Ureter (tissue), 1 donor: ENCODE results near the gene ZSCAN16. TPM values are rescaled to one million over a fixed set of nuclear protein-coding genes. Genes with fewer than 3 reads are reported as not detected.
"Not testable (repeated sequence)": the region's sequence is repeated elsewhere in the genome, so short reads cannot be mapped to it uniquely, and the experiment has no call there.

ENCODE experiments used
- DNase-seq: peaks from one replicate; pipeline ENCODE4 v3.0.0-alpha.2; 2020; ENCODE audit warnings: low spot score
- total RNA-seq: library from RNA; stranded (reverse); gene quantifications from one replicate; pipeline ENCODE4 v1.2.4, GENCODE V29; 2023
- donor health status: DM: yes; HTN: yes; CAD: no.

ZSCAN16 gene
- 9.9 TPM for total RNA-seq

- peak; percentile 80 for DNase-seq
Measured at GRCh38 chr6:28124350-28124970, at the start of gene ZSCAN16. TSS of gene ZSCAN16 (plus strand) at chr6:28124609. CDS start at chr6:28125444, 835 bp downstream.

GRCh38 chr6:28078050-28078449 lies 46.4 kb upstream of the ZSCAN16 start:
- no peak for DNase-seq

- DNase-seq = no peak
Measured at GRCh38 chr6:28078836-28079235, 45.6 kb upstream of the ZSCAN16 start.

- not testable (repeated sequence) for DNase-seq
Measured at GRCh38 chr6:28080381-28080630, 44.1 kb upstream of the ZSCAN16 start, which contains the start of gene ZNF165. TSS of gene ZNF165 (plus strand) at chr6:28080568. CDS start at chr6:28085481, 4,913 bp downstream.

- peak; percentile 96 for DNase-seq
Measured at GRCh38 chr6:28080631-28081485, 43.6 kb upstream of the ZSCAN16 start.

GRCh38 chr6:28081486-28081751 lies 43.0 kb upstream of the ZSCAN16 start:
- no peak for DNase-seq

DNA sequence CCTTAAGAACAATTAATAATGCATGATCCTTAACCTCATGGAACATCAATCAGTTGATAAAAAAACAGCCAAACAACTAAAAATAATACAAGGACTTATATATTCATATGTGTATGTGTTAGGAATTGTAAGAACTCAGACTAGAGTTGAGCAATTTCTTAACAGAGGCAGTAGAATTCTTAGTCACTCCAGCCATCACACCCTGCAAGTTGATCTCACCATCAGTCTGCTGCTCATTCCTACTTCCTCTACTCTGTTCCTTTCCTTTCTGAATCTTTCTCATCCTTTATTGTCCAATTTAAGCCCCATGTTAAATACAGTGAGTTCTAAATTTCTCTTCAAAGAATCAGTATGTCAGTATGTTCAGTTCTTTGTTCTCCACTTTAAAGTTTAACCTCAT lies 41.5 kb upstream of the ZSCAN16 start:
- DNase-seq = no peak

DNA sequence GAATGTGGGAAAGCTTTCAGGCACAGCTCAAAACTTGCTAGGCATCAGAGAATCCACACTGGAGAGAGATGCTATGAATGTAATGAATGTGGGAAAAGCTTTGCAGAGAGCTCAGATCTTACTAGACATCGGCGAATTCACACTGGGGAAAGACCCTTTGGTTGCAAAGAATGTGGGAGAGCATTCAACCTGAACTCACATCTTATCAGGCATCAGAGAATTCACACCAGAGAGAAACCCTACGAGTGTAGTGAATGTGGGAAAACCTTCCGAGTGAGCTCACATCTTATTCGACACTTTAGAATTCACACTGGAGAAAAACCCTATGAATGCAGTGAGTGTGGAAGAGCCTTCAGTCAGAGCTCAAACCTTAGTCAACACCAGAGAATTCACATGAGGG lies 35.4 kb upstream of the ZSCAN16 start:
- DNase-seq = no peak

GRCh38 chr6:28090917-28091586 lies 33.4 kb upstream of the ZSCAN16 start:
- no peak for DNase-seq

- not testable (repeated sequence) for DNase-seq
Measured at GRCh38 chr6:28102222-28102621, 22.2 kb upstream of the ZSCAN16 start.

DNA sequence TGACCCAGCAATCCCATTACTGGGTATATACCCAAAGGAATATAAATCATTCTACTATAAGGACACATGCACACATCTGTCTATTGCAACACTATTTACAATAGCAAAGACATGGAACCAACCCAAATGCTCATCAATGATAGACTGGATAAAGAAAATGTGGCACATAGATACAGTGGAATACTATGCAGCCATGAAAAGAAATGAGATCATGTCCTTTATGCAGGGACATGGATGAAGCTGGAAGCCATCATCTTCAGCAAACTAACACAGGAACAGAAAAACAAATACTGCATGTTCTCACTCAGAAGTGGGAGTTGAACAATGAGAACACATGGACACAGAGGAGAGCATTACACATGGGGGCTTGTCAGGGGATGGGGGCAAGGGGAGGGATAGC lies 21.7 kb upstream of the ZSCAN16 start:
- not testable (repeated sequence) for DNase-seq

DNA sequence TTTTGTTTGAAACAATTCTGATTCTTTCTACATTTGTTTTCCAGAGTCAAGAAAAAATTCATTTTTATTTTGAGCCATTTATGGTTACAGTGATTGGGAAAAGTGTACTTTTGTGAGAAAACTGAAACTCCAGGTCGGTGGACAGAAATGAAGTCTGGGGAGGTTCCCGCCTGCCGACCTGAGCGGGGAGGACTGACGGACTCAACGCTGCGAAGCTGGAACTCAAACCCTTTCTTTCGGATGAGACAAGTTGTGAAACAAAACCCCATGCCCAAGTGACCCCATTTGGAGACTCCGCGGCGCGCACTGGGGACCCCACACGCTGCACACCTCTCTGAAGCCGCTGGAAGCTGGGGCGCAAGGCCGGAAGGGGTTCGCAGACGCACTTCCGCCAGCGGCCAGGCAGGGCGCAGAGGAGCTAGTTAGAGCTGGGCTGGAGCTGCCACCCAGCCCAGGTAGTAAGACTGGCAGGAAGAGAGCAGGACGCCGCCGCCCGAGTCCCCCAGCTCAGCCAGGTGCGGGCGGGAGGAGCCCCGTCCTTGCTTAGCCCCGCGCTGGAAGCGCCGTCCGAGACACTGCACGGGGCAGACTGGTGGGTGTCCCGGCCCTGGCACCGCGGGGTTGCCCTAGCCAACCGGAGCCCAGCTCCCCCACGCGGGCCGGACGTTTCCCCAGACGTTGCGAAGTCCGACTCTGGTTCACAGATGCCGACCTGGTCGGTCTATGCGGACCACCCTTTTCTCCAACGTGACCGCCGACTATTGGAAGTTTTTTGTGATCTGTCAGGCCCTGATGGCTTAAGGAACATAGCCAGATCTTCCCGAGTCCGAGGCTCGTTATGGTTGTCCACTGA lies 19.8 kb upstream of the ZSCAN16 start:
- peak; percentile 88 for DNase-seq

DNA sequence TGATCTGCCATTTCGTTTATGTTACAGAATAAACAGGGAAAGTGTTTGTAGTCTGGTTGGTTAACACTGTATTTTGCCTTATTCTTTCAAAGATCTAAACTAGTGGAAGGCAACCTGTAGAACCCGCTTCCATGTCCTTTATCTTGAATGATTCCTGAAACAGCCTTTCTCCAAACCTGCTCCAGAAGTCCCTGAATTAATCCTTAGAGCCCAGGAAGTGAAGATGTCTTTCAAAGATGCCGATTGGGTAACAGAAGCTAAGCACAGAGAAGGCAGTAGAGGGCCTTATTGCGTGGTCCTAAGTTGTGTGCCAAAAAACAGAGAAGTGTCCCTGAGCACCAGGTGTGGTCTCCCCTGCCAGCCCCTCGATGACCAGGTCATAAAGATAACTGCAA lies 19.2 kb upstream of the ZSCAN16 start:
- DNase-seq = no peak

- DNase-seq = no peak
Measured at GRCh38 chr6:28107506-28107905, 16.9 kb upstream of the ZSCAN16 start.

DNA sequence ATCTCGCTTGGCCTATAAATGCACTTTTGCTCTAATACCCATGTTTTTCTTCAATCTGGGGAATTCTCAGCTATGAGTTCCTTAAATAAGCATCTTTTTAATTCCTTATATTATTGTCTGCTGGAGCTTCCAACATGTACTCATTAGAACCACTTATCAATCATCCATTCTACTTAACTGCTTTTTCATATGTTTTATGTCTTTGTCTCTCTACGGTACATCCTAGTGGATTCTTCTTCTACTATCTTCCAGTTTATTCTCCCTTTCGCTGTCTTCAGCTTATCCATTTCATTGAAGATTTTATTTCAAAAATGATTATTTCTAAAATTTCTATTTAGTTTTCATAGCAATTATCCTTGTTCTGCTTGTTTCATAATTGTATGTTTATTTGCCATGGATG lies 12.4 kb upstream of the ZSCAN16 start:
- no peak for DNase-seq

GRCh38 chr6:28115799-28116198 lies 8.6 kb upstream of the ZSCAN16 start:
- DNase-seq = no peak

GRCh38 chr6:28117386-28118050 lies 6.9 kb upstream of the ZSCAN16 start:
- DNase-seq = no peak

DNA sequence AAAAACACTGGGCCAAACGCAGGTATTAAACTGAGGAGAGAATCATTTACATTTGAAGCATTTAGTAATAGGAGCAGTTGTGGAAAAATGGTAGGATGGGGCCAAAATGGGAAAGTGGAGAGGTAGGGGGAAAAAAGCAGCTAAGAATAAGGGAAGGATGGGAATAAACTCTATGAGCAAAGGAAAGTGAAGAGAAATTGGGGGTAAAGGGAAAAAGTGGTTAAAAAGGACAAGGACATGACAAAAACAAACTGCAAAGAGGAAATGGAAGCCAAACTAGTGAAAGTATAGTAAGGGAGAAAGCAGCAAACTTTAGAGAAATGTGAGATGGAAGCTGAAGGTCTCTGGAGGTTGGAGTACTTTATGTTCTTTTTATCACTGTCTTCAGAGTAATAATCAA lies 6.2 kb upstream of the ZSCAN16 start:
- no peak for DNase-seq

DNA sequence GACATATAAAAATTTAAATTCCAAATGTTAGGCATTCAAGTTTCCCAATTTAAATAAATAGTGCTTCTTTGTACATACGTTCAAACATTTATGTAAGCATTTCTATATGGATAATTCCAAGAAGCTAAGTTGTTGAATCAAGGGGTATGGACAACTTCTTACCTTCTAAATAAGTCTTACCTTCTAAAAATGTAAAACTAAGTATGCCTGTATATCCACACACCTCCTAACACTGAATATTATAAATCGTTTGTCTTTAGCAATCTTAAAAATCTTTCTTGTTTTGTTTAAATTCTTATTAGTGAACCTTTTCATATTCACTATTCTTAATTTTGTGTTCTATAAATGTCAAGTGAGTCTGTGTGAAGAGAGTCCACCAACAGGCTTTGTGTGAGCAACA lies 2.5 kb upstream of the ZSCAN16 start:
- DNase-seq = no peak

- not testable (repeated sequence) for DNase-seq
Measured at GRCh38 chr6:28122283-28122682, 2.1 kb upstream of the ZSCAN16 start.

DNA sequence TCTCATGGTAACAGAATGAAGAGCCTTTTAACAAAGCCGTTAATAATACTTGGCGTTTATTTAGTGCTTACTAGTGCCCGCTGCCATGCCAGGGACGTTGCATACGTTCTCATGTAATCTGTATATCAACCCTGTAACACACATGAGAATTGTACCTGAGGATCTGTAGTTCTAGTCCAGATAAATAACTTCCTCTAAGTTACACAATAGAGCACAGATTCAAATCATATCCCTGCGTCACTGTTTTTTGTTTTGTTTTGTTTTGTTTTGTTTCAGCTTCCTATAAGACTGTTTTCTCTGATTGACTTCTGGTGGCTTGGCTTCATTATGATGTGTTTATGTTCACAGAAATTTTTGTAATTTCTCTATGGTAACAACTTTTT lies 553 bp downstream of the ZSCAN16 start:
- no peak for DNase-seq

DNA sequence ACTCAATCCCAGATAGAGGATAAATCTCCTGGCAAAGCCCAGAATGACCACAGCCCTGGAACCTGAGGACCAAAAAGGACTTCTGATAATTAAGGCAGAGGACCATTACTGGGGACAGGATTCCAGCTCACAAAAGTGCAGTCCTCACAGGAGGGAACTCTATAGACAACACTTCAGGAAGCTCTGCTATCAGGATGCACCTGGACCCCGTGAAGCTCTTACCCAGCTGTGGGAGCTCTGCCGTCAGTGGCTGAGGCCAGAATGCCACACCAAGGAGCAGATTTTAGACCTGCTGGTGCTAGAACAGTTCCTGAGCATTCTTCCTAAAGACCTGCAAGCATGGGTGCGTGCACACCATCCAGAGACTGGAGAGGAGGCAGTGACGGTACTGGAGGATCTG lies 992 bp downstream of the ZSCAN16 start:
- DNase-seq = no peak
